GM12873 (cell line): ENCODE data around the gene NCCRP1.

ENCODE experiments used
- TF ChIP-seq, protein P1 (sequence below): IDR thresholded peaks from 2 replicates; pipeline ENCODE4 v1.5.1; 2012; ENCODE audit warnings: low read depth, mild to moderate bottlenecking, moderate library complexity, low read length, control low read depth; ENCODE audit not compliant: insufficient read depth; ENCODE audit errors: missing control alignments

NCCRP1 gene

DNA sequence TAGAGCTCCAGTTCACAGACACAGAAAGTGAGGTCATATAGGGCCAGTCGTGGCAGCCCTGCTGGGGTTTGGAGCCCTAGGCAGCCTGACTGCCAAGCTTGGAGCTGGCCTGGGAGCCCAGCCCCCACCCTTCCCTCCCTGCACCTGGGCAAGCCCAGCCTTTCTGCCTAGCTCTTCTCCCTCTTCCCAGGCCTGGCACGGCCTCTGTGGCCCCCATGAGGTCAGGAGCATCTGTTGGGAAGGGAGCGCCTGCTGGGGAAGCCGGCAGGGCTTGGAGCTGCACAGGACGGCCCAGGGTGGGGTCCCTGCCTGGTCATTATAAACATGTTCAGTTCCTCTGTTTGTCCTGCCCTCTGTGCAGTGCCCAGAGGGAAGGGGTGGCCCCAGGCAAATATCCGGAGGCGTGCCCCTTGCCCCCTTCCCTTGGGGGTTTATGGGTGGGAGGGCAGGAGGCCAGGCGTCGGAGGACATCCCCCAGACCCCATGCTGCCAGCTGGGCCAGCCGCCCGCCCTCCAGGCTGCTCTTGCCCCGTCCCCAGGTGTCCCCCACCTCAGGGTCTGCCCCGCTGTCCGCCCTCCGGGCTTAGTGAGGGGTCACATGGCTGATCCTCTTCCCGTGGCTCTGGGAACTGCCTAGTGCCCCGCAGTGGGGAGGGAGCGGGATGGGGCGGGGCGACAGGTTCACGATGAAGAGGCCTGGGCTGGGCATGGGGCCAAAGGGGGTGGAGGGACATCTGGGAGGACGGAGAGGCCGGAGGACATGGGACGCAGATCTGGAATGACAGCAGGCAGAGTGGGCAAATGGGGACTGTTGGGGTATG lies 30.0 kb upstream of the NCCRP1 start:
- TF ChIP-seq, protein P1, sequence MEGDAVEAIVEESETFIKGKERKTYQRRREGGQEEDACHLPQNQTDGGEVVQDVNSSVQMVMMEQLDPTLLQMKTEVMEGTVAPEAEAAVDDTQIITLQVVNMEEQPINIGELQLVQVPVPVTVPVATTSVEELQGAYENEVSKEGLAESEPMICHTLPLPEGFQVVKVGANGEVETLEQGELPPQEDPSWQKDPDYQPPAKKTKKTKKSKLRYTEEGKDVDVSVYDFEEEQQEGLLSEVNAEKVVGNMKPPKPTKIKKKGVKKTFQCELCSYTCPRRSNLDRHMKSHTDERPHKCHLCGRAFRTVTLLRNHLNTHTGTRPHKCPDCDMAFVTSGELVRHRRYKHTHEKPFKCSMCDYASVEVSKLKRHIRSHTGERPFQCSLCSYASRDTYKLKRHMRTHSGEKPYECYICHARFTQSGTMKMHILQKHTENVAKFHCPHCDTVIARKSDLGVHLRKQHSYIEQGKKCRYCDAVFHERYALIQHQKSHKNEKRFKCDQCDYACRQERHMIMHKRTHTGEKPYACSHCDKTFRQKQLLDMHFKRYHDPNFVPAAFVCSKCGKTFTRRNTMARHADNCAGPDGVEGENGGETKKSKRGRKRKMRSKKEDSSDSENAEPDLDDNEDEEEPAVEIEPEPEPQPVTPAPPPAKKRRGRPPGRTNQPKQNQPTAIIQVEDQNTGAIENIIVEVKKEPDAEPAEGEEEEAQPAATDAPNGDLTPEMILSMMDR = no peak

DNA sequence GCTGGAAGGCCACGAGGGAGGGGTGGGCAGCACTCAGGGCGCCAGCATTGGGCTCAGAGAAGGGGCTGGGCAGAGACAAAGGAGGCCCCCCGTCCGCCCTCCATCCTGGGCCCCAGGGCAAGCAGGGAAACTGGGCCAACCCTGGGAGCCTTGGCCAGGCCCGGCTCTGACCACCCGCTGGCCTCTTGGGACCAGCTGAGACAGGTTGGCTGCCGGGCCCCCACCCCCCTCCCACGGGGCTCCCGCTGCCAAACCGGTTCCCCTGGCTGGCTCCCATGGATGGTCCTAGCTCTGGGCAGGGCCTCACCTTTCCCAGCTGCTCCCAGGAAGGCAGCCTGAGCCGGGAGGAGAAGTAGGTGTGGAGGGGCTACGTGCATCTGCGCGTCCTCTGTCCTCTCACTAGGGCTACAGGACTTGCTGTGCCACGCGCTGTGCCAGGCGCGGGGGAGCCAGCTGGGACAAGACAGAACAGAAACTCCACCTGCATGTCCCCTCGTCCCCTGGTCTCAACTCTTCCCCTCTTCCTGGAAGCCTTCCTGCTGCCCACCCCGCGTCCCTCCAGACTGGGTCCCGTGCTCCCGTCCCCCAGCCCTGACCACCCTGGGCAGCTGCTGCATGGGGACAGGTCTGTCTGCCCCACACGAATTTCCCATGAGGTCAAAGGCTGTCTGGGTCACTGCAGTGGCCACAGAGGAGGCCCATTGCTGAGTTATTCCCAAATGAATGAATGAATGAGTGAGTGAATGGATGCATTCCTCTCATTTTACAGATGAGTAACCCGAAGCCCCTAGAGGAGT lies 29.1 kb upstream of the NCCRP1 start:
- TF ChIP-seq, protein P1 = no peak

DNA sequence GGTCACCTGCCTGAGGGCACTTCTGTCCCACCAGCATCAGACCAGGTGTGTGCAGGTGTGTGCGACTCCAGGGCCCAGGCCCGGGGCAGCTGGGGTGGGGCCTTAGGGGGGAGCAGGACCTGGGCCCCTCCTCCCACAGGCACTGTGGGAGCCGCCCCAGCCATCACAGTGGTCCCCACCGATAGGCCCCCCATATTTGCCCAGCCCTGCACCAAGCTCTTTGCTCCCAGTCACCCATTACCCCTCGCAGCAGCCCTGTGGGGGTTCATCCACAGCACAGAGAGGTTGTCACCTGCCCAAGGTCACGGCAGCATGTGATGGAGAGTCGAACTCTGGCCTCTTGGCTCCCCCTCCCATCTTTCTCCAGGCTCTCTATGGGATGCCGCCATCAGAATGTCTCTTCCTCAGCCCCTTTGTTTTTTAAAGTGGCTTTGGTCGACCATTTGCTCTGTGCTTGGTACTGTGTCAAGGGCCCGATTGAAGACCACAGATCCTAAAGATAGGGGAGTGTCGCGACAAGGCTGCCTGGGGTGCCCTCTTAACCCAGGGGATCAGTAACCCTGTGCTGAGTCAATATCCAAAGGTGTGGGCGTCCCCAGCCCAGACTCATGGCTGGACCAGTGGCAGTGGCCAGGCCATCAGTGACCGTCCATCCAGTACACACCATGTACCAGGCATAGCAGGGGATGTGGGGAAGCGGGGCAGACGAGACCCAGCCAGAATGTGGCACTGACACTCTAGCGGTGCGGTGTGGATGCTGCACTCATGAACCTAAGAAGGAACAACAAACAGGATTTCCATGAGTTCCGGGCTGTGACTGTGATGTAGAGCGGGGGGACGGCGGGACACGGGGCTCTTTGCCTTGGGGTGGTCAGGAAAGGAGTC lies 28.3 kb upstream of the NCCRP1 start:
- TF ChIP-seq, protein P1 = no peak

DNA sequence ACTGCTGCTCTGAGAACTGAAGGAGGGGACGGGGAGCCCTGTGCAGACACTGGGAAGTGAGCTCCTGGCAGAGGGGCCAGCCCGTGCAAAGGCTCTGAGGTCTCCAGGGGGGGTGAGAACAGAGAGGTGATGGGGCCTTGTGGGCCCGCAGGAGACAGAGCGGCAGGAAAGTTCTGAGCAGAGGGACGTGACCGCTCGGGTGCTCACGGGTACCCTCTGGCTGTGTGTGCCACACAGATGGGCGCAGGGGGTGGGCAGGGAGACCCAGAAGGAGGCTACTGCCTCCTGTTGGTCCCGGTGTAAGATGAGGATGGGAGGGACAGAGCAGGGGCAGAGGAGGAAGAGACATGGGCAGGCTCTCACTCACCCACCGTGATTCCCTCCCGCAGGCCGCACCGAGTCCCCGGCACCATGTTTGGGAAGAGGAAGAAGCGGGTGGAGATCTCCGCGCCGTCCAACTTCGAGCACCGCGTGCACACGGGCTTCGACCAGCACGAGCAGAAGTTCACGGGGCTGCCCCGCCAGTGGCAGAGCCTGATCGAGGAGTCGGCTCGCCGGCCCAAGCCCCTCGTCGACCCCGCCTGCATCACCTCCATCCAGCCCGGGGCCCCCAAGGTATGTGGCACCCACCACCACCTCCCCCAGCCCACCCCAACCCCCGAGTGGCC lies 27.5 kb upstream of the NCCRP1 start:
- TF ChIP-seq, protein P1 = no peak

DNA sequence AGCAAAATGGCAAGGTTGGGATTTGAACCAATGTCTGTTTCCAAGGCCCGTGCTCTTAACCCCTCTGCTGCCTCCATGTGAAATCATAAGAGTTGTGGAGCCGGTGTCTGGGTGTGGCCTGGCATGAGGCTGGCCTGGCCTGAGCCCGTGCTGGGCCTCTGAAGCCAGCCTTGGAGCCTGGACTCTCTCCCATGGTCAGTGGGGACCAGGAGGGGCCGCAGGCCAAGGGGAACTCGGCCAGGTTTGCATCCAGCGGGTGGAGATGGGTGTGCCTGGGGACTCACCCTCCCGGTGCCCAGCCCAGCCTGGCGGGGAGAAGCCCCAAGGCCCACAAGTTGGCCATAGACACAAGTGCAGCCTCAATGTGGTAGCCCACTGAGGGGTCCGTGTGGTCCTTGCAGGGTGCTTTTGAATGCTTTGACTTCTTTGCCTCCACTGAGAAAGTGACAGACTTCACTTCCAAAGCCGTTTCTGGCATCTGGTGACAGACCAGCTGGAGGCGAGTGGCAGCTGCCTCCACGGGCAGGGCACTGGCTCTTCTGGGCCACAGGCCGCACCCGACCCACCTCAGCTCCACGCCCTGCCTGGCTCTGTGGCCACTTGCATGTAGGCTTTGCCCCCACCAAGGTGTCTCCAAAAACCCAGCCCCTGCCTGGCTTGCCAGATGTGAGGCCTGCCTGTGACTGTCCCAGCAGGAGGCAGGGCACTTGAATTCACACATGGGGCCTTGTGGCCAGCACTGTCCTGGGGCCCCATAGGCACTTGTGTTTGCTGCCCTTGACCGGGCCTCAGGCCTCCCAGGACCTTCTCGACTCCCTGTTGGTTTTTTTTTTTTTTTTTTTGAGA lies 26.2 kb upstream of the NCCRP1 start:
- TF ChIP-seq, protein P1 = no peak
